ENCODE results near the gene PIP5K1A. TPM values are rescaled to one million over a fixed set of nuclear protein-coding genes. Genes with fewer than 3 reads are reported as not detected.
A peak's percentile ranks its signal among the peaks of the same experiment; 100 is the strongest.

Gene PIP5K1A
- total and polyA plus RNA-seq, 2 of the 8 experiments (the other 6 are each of a cell fraction or from before 2014, with no cell fraction given) = 87.5 to 105 TPM

DNA sequence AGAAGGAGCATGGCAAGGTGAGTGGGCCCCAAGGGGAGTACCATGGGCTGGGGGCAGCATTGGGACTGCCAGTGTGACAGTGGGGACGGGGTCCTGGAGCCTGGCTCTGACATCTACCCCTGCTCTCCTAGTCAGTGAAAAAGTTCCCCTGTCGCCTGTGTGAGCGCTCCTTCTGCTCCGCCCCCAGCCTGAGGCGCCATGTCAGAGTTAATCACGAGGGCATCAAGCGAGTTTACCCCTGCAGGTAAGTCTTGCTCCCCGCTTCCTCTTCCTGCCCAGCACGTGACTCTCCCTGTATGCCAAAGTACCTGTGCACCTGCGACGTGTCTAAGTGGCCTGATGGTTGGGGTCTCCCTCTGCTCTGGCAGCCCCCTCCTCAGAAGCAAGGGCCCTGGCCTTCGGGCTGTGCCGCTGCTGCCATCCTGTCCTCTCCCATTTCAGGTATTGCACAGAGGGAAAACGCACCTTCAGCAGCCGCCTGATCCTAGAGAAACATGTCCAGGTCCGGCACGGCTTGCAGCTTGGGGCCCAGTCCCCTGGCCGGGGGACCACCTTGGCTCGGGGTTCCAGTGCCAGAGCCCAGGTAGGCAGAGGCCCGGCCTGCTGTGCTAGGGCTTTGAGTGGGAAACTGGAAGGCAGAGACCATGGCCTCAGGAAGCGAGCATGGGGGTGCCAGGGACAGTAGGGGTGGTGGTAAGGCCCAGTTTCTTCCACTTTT is 91.8 kb downstream of the PIP5K1A start:
- H3K27ac ChIP-seq (ENCODE audit: low read depth, low read length) = no peak overlapping the region
- no peak overlapping the region; the same call in 1 of the 2 replicates for H4K8ac ChIP-seq (ENCODE audit: extremely low read depth, insufficient read depth, low read length)
- H3K79me1 ChIP-seq (ENCODE audit: low read depth, low read length) = peaks cover 12% of the 10 kb centered on the region; the same call in 1 of the 2 replicates
- no peak overlapping the region for H3K14ac ChIP-seq (ENCODE audit: insufficient read length)
- no peak overlapping the region for H2AK5ac ChIP-seq (ENCODE audit: low read depth, low read length)
- H2BK15ac ChIP-seq (ENCODE audit: low read length) = no peak overlapping the region
- no peak overlapping the region for H3K4me2 ChIP-seq (ENCODE audit: insufficient read depth in 1 of 2, low read depth in 2 of 2, low read length in 2 of 2)
- H2AFZ ChIP-seq (ENCODE audit: low read length) = no peak overlapping the region
- WGBS, 2 experiments (ENCODE audit: extremely low coverage in 1 of 2, insufficient coverage in 1 of 2, insufficient read length in 1 of 2, insufficient replicate concordance in 2 of 2, low coverage in 1 of 2, low lambda C conversion rate in 2 of 2, missing lambda C conversion rate in 1 of 2) = 92% methylated on average over 21 of the region's 21 CpGs; no CpG with 5 or more reads in 1 of the 2 experiments
- DNase-seq (ENCODE audit: low read depth in 1 of 2, low spot score in 2 of 2) (no peak), FAIRE-seq (no peak)
- H4K20me1 ChIP-seq (replicated peaks in 1 of 2; ENCODE audit: control insufficient read depth in 1 of 2, insufficient read depth in 2 of 2, low read length in 2 of 2) = peaks cover 7 to 27% of the 10 kb centered on the region in 2 experiments
- no peak overlapping the region for H3K56ac ChIP-seq (replicated peaks; ENCODE audit: insufficient read length, low read depth, low read length)
- no peak overlapping the region for H2BK120ac ChIP-seq (replicated peaks; ENCODE audit: low read depth, low read length)
- no peak overlapping the region for H3K9ac ChIP-seq (replicated peaks in 1 of 4; ENCODE audit: extremely low read depth in 1 of 4, low read depth in 3 of 4, low read length in 3 of 4)
- no peak overlapping the region for H4K91ac ChIP-seq (replicated peaks; ENCODE audit: insufficient read length, low read length)
- ChIA-PET POLR2A (ENCODE audit: partially characterized antibody) (interaction anchor here (0.6 to 1.7 kb wide), 5 partner anchors 9 to 127 kb away, joined by 3 to 14 read pairs (median 5); partner anchors contain the start of gene ZNF687), CTCF (ENCODE audit: partially characterized antibody) (interaction anchor here (0.6 kb wide), 1 partner anchor 18 kb away, joined by 3 read pairs; no protein-coding TSS in a partner anchor)
- peaks cover 24 to 82% (median 43%) of the 10 kb centered on the region in 4 experiments for H3K36me3 ChIP-seq (ENCODE audit: control insufficient read depth in 2 of 4, insufficient read depth in 4 of 4, low read length in 3 of 4)
- H3K23ac ChIP-seq (ENCODE audit: insufficient read length) = no peak overlapping the region
- no peak overlapping the region for H3K18ac ChIP-seq (ENCODE audit: extremely low read depth, low read length)
- no peak overlapping the region for H3K4ac ChIP-seq (replicated peaks; ENCODE audit: insufficient read length, low read depth, low read length)
- no peaks in the 10 kb centered on the region for H3K27me3 ChIP-seq (replicated peaks in 1 of 4; ENCODE audit: control insufficient read depth in 3 of 4, extremely low read depth in 1 of 4, insufficient read depth in 3 of 4, low read length in 3 of 4)
- no peak overlapping the region for H2BK20ac ChIP-seq (ENCODE audit: low read length)
- peaks cover 0 to 10% of the 10 kb centered on the region in 2 experiments; a peak in 1 of 4 replicates for H3K79me2 ChIP-seq (ENCODE audit: control insufficient read depth in 1 of 2, insufficient read depth in 2 of 2, low read length in 2 of 2)
- peaks cover 4 to 16% (median 10%) of the 10 kb centered on the region in 4 experiments for H3K4me1 ChIP-seq (replicated peaks in 1 of 4; ENCODE audit: control insufficient read depth in 3 of 4, insufficient read depth in 4 of 4, low read length in 3 of 4)
- no peak overlapping the region for H4K5ac ChIP-seq (ENCODE audit: insufficient read length, low read depth, low read length)
- H3K23me2 ChIP-seq (ENCODE audit: low read depth, low read length) = no peaks in the 10 kb centered on the region
- no peak overlapping the region for H2BK12ac ChIP-seq (ENCODE audit: low read depth, low read length)
- TF ChIP-seq GTF2F1 (IDR thresholded peaks at IDR 0.05; ENCODE audit: borderline replicate concordance, low read depth, low read length) (no peak), POLR2AphosphoS5 (IDR thresholded peaks at IDR 0.05; ENCODE audit: low read depth, low read length) (peak; percentile 65; the same call in 1 of the 2 replicates)
- TF ChIP-seq, protein P1, sequence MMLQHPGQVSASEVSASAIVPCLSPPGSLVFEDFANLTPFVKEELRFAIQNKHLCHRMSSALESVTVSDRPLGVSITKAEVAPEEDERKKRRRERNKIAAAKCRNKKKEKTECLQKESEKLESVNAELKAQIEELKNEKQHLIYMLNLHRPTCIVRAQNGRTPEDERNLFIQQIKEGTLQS (IDR thresholded peaks at IDR 0.05; ENCODE audit: insufficient read depth, low read depth, low read length) = no peak
- H3K4me3 ChIP-seq (ENCODE audit: extremely low read depth in 1 of 4, insufficient read depth in 2 of 4, low read depth in 3 of 4, low read length in 4 of 4) = no peak overlapping the region
- no peaks in the 10 kb centered on the region for H3K9me3 ChIP-seq (ENCODE audit: insufficient read depth in 2 of 2, low read depth in 1 of 2, low read length in 1 of 2)
- no peak overlapping the region; the same call in 1 of the 2 replicates for H2BK5ac ChIP-seq (ENCODE audit: low read depth, low read length)

Measured in H1 (cell line).